Vagina (tissue), 2 donors: ENCODE measurements around the gene KNOP1.

Experiments used
- CTCF ChIP-seq, 3 experiments: fragments of 450-650 bp in 2 of 3; fragments of 200-600 bp in 1 of 3; sonication (generic) in 1 of 3; IDR thresholded peaks; one replicate each; pipeline ENCODE4 v1.5.1; 2017 to 2019; ENCODE audit warnings: antibody characterized with exemption in 3 of 3, mild to moderate bottlenecking in 2 of 3, moderate library complexity in 2 of 3
- POLR2A ChIP-seq, 2 donors: fragments of 450-650 bp; IDR thresholded peaks; one replicate each; pipeline ENCODE4 v1.6.1; 2017; ENCODE audit warnings: antibody characterized with exemption in 2 of 2, mild to moderate bottlenecking in 2 of 2, moderate library complexity in 2 of 2
- POLR2AphosphoS5 ChIP-seq, 2 donors: sonication (generic); formaldehyde crosslinking; IDR thresholded peaks; one replicate each; pipeline ENCODE4 v1.9.0; 2017; ENCODE audit warnings: antibody characterized with exemption in 2 of 2, mild to moderate bottlenecking in 2 of 2, low read depth in 1 of 2; ENCODE audit not compliant: insufficient read depth in 1 of 2

GRCh38 chr16:19690196-19690595, 27.8 kb downstream of the KNOP1 start:
- TF ChIP-seq POLR2AphosphoS5 (IDR thresholded peaks at IDR 0.05; ENCODE audit: insufficient read depth in 1 of 2, low read depth in 1 of 2) (no peak), CTCF (IDR thresholded peaks at IDR 0.05) (no peak), POLR2A (IDR thresholded peaks at IDR 0.05) (no peak)
